Loucy (cell line): Measurements from ENCODE around the gene CLEC16A.

Experiments used
- H2AFZ ChIP-seq: fragments of 200-600 bp; sonication (generic); 2 replicates; pipeline ENCODE4 v1.6.0; 2016; ENCODE audit warnings: antibody characterized with exemption, mild to moderate bottlenecking, low read length, moderate library complexity
- H3F3A ChIP-seq: fragments of 200-600 bp; 2 replicates; pipeline ENCODE4 v1.6.0; 2016; ENCODE audit warnings: antibody characterized with exemption, low read depth, mild to moderate bottlenecking
- H3K27me3 ChIP-seq: fragments of 200-600 bp; sonication (generic); 2 replicates; pipeline ENCODE4 v1.6.1; 2014; ENCODE audit warnings: low read length, mild to moderate bottlenecking; ENCODE audit not compliant: insufficient read depth, poor library complexity, severe bottlenecking
- H3K36me3 ChIP-seq: fragments of 200-600 bp; sonication (generic); 2 replicates; pipeline ENCODE4 v1.6.1; 2016; ENCODE audit warnings: low read length; ENCODE audit not compliant: insufficient read depth
- H3K4me1 ChIP-seq: fragments of 200-600 bp; sonication (generic); 2 replicates; pipeline ENCODE4 v1.5.1; 2014; ENCODE audit warnings: low read length, mild to moderate bottlenecking; ENCODE audit not compliant: insufficient read depth, poor library complexity, severe bottlenecking
- H3K4me2 ChIP-seq: fragments of 200-600 bp; sonication (generic); 2 replicates; pipeline ENCODE4 v1.6.0; 2014; ENCODE audit warnings: antibody characterized with exemption, low read length, low read depth, mild to moderate bottlenecking; ENCODE audit not compliant: poor library complexity, severe bottlenecking
- H3K4me3 ChIP-seq: fragments of 200-600 bp; sonication (generic); 2 replicates; pipeline ENCODE4 v1.5.1; 2014; ENCODE audit warnings: low read length, mild to moderate bottlenecking, mixed read lengths; ENCODE audit not compliant: poor library complexity, severe bottlenecking
- H3K79me2 ChIP-seq: fragments of 200-600 bp; sonication (generic); 2 replicates; pipeline ENCODE4 v1.6.1; 2014; ENCODE audit warnings: low read length; ENCODE audit not compliant: insufficient read depth
- H3K9ac ChIP-seq: fragments of 200-600 bp; sonication (generic); 2 replicates; pipeline ENCODE4 v1.6.0; 2014; ENCODE audit warnings: mild to moderate bottlenecking, low read depth, low read length, moderate library complexity; ENCODE audit not compliant: poor library complexity, severe bottlenecking
- H3K9me2 ChIP-seq: fragments of 200-600 bp; sonication (generic); replicated peaks from 2 replicates; pipeline ENCODE4 v1.6.1; 2016; ENCODE audit warnings: low read depth, low read length, mixed read lengths
- H3K9me3 ChIP-seq: fragments of 200-600 bp; sonication (generic); 2 replicates; pipeline ENCODE4 v1.6.1; 2014; ENCODE audit warnings: mild to moderate bottlenecking, antibody characterized with exemption, low read length, low read depth; ENCODE audit not compliant: insufficient read depth
- H4K20me1 ChIP-seq: fragments of 200-600 bp; sonication (generic); 2 replicates; pipeline ENCODE4 v1.6.0; 2014; ENCODE audit warnings: antibody characterized with exemption, low read length, mild to moderate bottlenecking; ENCODE audit not compliant: insufficient read depth, poor library complexity, severe bottlenecking
- CTCF ChIP-seq: fragments of 200-600 bp; sonication (generic); conservative IDR thresholded peaks from 2 replicates; pipeline ENCODE4 v1.5.1; 2014; ENCODE audit warnings: mild to moderate bottlenecking, antibody characterized with exemption, low read length
- EZH2phosphoT487 ChIP-seq: fragments of 200-600 bp; IDR thresholded peaks from 2 replicates; pipeline ENCODE4 v1.6.1; 2018; ENCODE audit warnings: antibody characterized with exemption, mild to moderate bottlenecking, moderate library complexity, borderline replicate concordance

Gene CLEC16A

GRCh38 chr16:10988164-10988803, 43.9 kb downstream of the CLEC16A start:
- H3K4me2 ChIP-seq: no peak overlapping the region
- H3K9ac ChIP-seq: no peak overlapping the region
- no peaks in the 10 kb centered on the region; the same call in 1 of the 2 replicates for H3K36me3 ChIP-seq

GRCh38 chr16:10988879-10989278, 44.5 kb downstream of the CLEC16A start:
- TF ChIP-seq CTCF (no peak), EZH2phosphoT487 (no peak)
- no peak overlapping the region for H3K4me2 ChIP-seq
- peaks cover under 1% of the 10 kb centered on the region; the same call in 1 of the 2 replicates for H3K36me3 ChIP-seq
- H3K9me3 ChIP-seq: no peaks in the 10 kb centered on the region
- H3K4me1 ChIP-seq: peaks cover 11% of the 10 kb centered on the region
- no peaks in the 10 kb centered on the region for H4K20me1 ChIP-seq
- H3K9ac ChIP-seq: no peak overlapping the region
- H3K79me2 ChIP-seq: no peaks in the 10 kb centered on the region
- H3K9me2 ChIP-seq: no peaks in the 10 kb centered on the region
- no peaks in the 10 kb centered on the region for H3K27me3 ChIP-seq
- no peaks in the 10 kb centered on the region for H3F3A ChIP-seq
- H3K4me3 ChIP-seq: no peak overlapping the region
- no peak overlapping the region for H2AFZ ChIP-seq

More at GRCh38 chr16:10988164-10988803, 43.9 kb downstream of the CLEC16A start:
- peaks cover 11% of the 10 kb centered on the region for H3K4me1 ChIP-seq
- H4K20me1 ChIP-seq: no peaks in the 10 kb centered on the region
- no peaks in the 10 kb centered on the region for H3K9me3 ChIP-seq
- no peak overlapping the region for H2AFZ ChIP-seq
- TF ChIP-seq CTCF (peak; percentile 40; the same call in 1 of the 2 replicates), EZH2phosphoT487 (no peak)
- no peaks in the 10 kb centered on the region for H3K79me2 ChIP-seq
- H3F3A ChIP-seq: no peaks in the 10 kb centered on the region
- no peaks in the 10 kb centered on the region for H3K9me2 ChIP-seq
- H3K27me3 ChIP-seq: no peaks in the 10 kb centered on the region
- no peak overlapping the region for H3K4me3 ChIP-seq

- Histone ChIP-seq H3K4me2 (no peak overlapping the region), H3K4me1 (peaks cover 11% of the 10 kb centered on the region), H2AFZ (no peak overlapping the region), H3F3A (no peaks in the 10 kb centered on the region), H3K9me3 (no peaks in the 10 kb centered on the region), H3K27me3 (no peaks in the 10 kb centered on the region), H3K9ac (no peak overlapping the region), H4K20me1 (no peaks in the 10 kb centered on the region), H3K36me3 (peaks cover 6% of the 10 kb centered on the region; the same call in 1 of the 2 replicates), H3K9me2 (no peaks in the 10 kb centered on the region), H3K79me2 (no peaks in the 10 kb centered on the region), H3K4me3 (no peak overlapping the region)
- TF ChIP-seq EZH2phosphoT487: no peak
- no peak for TF ChIP-seq CTCF
Measured at GRCh38 chr16:10989559-10989958, 45.2 kb downstream of the CLEC16A start.
